DND-41 (cell line): ENCODE results near the gene GRID2IP.

Source experiments
- CTCF ChIP-seq: IDR thresholded peaks from 2 replicates; pipeline ENCODE4 v1.5.1; 2012; ENCODE audit warnings: borderline replicate concordance, low read length, moderate library complexity, mild to moderate bottlenecking; ENCODE audit not compliant: poor library complexity, severe bottlenecking; ENCODE audit errors: extremely low read depth
- EZH2 ChIP-seq: IDR thresholded peaks from 3 replicates; pipeline ENCODE4 v1.6.1; 2012; ENCODE audit warnings: borderline replicate concordance, low read depth, mild to moderate bottlenecking, moderate library complexity, low read length, inconsistent platforms; ENCODE audit not compliant: severe bottlenecking

GRCh38 chr7:6520163-6520981, 30.9 kb downstream of the GRID2IP start:
- TF ChIP-seq CTCF (no peak), EZH2 (no peak)
